Lower lobe of right lung (tissue), 2 donors: ENCODE data around the gene AKT3. TPM values are rescaled to one million over a fixed set of nuclear protein-coding genes. Genes with fewer than 3 reads are reported as not detected.

Experiments used
- ATAC-seq, 2 donors: fragments of 200-7000 bp; cut with Tn5 transposase; one replicate each; pipeline ENCODE4 v1.9.1; 2020 to 2022; ENCODE audit warnings: mild to moderate bottlenecking in 2 of 2, moderate library complexity in 2 of 2
- DNase-seq: peaks from one replicate; pipeline ENCODE4 v3.0.0-alpha.2; 2020
- H3K27ac ChIP-seq: fragments of 200-600 bp; one replicate; pipeline ENCODE4 v1.8.0; 2022
- H3K27me3 ChIP-seq: fragments of 200-600 bp; one replicate; pipeline ENCODE4 v1.8.0; 2022; ENCODE audit warnings: low read depth
- H3K36me3 ChIP-seq: fragments of 200-600 bp; one replicate; pipeline ENCODE4 v1.8.0; 2022; ENCODE audit warnings: mild to moderate bottlenecking
- H3K4me1 ChIP-seq: fragments of 200-600 bp; one replicate; pipeline ENCODE4 v1.8.0; 2022
- H3K4me3 ChIP-seq: fragments of 200-600 bp; one replicate; pipeline ENCODE4 v1.8.0; 2022; ENCODE audit warnings: mild to moderate bottlenecking
- H3K9me3 ChIP-seq: fragments of 200-600 bp; one replicate; pipeline ENCODE4 v1.8.0; 2022
- intact Hi-C: fragments of 100-400 bp; cut with DNase I; formaldehyde crosslinking; loops from one replicate; pipeline ENCODE4 v1.11.0; 2022
- total RNA-seq: library from RNA; stranded (reverse); fragmentation: NEBNext Ultra II Directional; extraction: Animal tissue kit (Norgen Biotek cat#: 25700); gene quantifications from one replicate; pipeline ENCODE4 v1.2.1, GENCODE V29; 2021
- TF ChIP-seq, protein P1 (sequence below): fragments of 200-600 bp; IDR thresholded peaks from one replicate; pipeline ENCODE4 v1.8.0; 2022; ENCODE audit warnings: antibody characterized with exemption, mild to moderate bottlenecking
- donor health status: DM: no; HTN: yes; CAD: no; lungs with severe emphysema.

The AKT3 gene
- total RNA-seq, 1 donor from 2014 or later = 52.5 TPM

DNA sequence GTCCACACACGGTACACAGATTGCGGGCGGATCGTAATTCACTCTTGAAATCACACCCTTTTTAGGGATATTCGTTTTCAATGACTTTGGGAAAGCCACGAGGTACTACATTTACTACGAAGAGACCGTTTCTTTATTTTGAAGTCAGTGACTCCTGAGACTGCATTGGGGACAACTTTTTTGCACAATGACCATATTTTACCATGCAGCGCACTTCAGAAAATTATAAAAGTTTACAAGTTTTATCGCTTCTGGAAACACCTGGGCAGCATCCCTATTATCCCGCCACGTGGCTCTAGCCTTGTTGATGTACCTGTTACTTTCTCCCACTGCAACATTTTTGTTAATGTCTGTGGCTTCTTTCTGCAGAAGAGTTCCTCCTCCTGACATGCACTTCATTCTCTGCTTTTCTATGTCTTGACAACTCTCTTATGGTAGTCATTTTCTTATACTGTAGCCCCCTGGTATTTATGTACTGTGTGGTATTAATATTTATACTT is 1.3 kb upstream of the AKT3 start:
- no peaks in the 10 kb centered on the region for H3K36me3 ChIP-seq
- peak overlapping the region; percentile 89 for H3K27ac ChIP-seq
- no peaks in the 10 kb centered on the region for H3K27me3 ChIP-seq
- no peak for ATAC-seq
- DNase-seq = no peak
- TF ChIP-seq, protein P1, sequence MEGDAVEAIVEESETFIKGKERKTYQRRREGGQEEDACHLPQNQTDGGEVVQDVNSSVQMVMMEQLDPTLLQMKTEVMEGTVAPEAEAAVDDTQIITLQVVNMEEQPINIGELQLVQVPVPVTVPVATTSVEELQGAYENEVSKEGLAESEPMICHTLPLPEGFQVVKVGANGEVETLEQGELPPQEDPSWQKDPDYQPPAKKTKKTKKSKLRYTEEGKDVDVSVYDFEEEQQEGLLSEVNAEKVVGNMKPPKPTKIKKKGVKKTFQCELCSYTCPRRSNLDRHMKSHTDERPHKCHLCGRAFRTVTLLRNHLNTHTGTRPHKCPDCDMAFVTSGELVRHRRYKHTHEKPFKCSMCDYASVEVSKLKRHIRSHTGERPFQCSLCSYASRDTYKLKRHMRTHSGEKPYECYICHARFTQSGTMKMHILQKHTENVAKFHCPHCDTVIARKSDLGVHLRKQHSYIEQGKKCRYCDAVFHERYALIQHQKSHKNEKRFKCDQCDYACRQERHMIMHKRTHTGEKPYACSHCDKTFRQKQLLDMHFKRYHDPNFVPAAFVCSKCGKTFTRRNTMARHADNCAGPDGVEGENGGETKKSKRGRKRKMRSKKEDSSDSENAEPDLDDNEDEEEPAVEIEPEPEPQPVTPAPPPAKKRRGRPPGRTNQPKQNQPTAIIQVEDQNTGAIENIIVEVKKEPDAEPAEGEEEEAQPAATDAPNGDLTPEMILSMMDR = no peak
- H3K4me1 ChIP-seq = peaks cover 15% of the 10 kb centered on the region
- peak overlapping the region; percentile 74 for H3K4me3 ChIP-seq
- no peaks in the 10 kb centered on the region for H3K9me3 ChIP-seq
- intact Hi-C loops = no loop called here

DNA sequence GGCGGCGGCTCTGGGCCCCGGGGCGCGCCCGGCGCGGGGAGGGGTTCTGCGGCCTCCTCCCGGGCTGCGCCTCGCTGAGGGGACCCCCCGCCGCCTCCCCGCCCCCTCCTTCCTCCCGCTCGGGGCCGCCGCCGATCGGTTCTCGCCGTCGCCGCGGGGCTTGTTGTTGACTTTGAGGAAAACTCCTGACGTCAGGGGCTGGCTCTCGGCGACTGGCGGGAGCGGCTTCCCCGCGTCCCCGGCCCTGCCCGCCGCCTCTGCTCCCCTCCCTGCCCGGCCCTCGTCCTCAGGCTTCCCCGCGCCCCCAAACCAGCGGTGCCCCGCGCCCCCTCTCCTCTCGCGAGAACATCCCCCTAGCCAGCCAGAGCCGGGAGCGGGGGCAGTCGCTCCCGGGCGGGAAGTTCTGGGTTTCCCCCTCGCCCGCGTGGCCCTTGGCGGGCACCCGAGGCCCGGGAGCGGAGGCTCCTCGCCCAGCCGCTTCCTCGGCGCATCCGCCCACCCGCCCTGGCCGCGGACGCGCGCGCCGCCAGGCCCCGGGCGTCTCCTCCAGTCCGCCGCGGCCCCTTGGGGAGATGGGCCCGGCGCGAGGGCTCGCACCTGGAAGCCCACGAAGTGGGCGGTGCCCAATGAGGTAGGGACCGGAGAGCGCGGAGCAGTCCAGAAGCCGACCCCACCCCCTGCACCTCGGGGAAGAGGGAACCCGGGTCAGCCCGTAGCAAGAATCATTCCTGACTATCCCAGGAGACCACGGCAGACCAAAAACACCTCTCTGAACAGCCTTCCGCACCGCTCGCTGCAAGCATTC is 611 bp upstream of the AKT3 start:
- Histone ChIP-seq H3K4me3 (peak overlapping the region; percentile 74), H3K4me1 (peaks cover 15% of the 10 kb centered on the region), H3K27me3 (no peaks in the 10 kb centered on the region), H3K36me3 (no peaks in the 10 kb centered on the region), H3K27ac (peak overlapping the region; percentile 89), H3K9me3 (no peaks in the 10 kb centered on the region)
- intact Hi-C loops = no loop called here
- TF ChIP-seq, protein P1 = no peak
- ATAC-seq (peak; percentile 79 to 80), DNase-seq (peak; percentile 80)

- Histone ChIP-seq H3K27me3 (no peaks in the 10 kb centered on the region), H3K9me3 (no peaks in the 10 kb centered on the region), H3K36me3 (no peaks in the 10 kb centered on the region), H3K27ac (peak overlapping the region; percentile 89), H3K4me1 (peaks cover 15% of the 10 kb centered on the region), H3K4me3 (peak overlapping the region; percentile 74)
- DNase-seq (peak; percentile 52), ATAC-seq (peak; percentile 40 to 69)
- intact Hi-C loops = no loop called here
- TF ChIP-seq, protein P1 = no peak
These were observed 432 bp downstream of the AKT3 start for GRCh38 chr1:243849421-243850201.

- H3K4me3 ChIP-seq = peak overlapping the region; percentile 74
- H3K27ac ChIP-seq = peak overlapping the region; percentile 89
- no peaks in the 10 kb centered on the region for H3K9me3 ChIP-seq
- ATAC-seq = peak; percentile 33 to 46
- peaks cover 15% of the 10 kb centered on the region for H3K4me1 ChIP-seq
- intact Hi-C loops = no loop called here
- H3K36me3 ChIP-seq = no peaks in the 10 kb centered on the region
- TF ChIP-seq, protein P1 = no peak
- no peaks in the 10 kb centered on the region for H3K27me3 ChIP-seq
- DNase-seq = peak; percentile 56
These were observed 1.1 kb downstream of the AKT3 start for GRCh38 chr1:243848858-243849420.

- no peak for ATAC-seq
These were observed 1.7 kb downstream of the AKT3 start for GRCh38 chr1:243848165-243848857.

More at GRCh38 chr1:243848165-243848857, 1.7 kb downstream of the AKT3 start:
- intact Hi-C loops = no loop called here
- Histone ChIP-seq H3K9me3 (no peaks in the 10 kb centered on the region), H3K27me3 (no peaks in the 10 kb centered on the region), H3K36me3 (no peaks in the 10 kb centered on the region), H3K27ac (peak overlapping the region; percentile 89), H3K4me3 (peak overlapping the region; percentile 74), H3K4me1 (peaks cover 20% of the 10 kb centered on the region)
- TF ChIP-seq, protein P1 = no peak
- no peak for DNase-seq
